Smooth muscle cell of the brain vasculature (primary cell): ENCODE data around the gene LSM14B.
"Not testable (repeated sequence)": the region's sequence is repeated elsewhere in the genome, so short reads cannot be mapped to it uniquely, and the experiment has no call there.

ENCODE experiments used
- DNase-seq: peaks from one replicate; pipeline ENCODE4 v3.0.0-alpha.2; 2012; ENCODE audit warnings: low read depth, low spot score

LSM14B gene

DNA sequence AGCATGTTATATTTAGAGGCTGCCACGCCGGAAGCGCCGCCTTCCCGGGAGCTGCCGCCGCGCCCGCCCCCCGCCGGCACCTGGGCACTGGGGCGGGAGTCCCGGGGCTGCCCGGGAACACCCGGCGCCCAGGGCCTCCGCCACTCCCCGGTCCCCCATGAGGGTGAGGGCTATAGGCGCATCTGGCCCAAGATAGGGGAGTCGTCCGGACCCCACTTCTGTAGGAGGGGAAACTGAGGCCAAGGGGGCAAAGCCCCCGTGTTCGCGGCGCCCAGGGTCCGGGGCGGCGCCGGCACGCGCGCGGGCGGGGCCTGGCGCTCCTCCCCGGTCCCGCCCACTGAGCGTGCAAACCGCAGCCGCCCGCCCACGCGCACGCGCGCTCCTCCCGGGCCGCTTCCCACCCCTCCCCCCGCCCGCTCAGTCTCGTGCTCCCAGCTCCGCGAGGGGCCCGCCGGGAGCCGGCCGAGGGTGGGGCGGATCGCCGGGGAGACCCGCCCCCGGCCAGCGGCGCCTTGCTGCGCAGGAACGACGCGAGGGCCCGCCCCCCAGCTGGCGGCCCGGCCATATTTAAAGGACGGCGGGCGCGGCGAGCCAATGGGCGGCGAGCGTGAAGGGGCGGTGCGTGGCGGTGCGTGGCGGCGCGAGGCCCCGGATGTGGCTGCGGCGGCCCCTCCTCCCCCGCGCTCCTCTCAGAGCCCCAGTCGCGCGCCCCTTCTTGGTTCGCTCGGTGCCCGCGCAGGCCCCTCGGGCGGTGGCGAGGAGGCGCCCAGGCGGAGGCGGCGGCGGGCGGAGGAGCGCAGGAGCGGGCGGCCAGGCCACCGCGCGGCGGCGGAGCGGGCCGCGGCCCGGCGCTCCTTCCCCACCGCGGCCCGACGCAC lies at the start of gene LSM14B:
Gene LSM14B, plus strand, starts transcription at position 700 of the 878 bp plus-strand sequence. CDS start 192 bp downstream, outside the sequence.
- peak; percentile 93 for DNase-seq

DNA sequence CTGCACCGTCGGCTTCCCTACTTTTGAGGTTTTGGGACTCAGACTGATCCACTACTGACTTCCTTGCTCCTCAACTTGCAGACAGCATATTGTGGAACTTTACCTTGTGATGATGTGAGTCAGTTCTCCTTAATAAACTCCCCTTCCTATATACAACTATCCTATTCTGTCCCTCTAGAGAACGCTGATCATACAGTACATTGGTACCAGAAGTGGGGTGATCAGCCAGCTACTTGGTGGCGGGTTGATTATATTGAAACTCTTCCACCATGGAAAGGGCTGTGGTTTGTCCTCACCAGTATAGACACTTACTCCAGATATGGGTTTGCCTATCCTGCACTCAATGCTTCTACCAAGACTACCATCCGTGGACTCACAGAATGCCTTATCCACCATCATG lies 49.0 kb upstream of the LSM14B start:
- no peak for DNase-seq

DNA sequence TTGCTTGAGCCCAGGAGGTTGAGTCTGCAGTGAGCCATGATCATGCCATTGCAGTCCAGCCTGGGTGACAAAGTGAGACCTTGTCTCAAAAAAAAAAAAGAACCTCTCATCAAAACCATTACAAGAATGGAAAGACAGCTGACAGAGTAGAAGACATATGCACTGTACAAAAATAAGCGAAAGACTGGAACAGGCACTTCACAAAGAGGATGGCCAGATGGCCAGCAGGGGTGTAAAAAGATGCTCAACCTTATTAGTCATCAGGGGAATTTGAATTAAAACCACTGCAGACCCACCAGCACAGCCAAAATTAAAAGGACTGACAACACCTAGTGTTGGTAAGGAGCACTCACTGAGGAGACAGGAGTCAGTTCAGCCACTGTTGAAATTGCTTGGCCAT lies 43.1 kb upstream of the LSM14B start:
- no peak for DNase-seq

DNA sequence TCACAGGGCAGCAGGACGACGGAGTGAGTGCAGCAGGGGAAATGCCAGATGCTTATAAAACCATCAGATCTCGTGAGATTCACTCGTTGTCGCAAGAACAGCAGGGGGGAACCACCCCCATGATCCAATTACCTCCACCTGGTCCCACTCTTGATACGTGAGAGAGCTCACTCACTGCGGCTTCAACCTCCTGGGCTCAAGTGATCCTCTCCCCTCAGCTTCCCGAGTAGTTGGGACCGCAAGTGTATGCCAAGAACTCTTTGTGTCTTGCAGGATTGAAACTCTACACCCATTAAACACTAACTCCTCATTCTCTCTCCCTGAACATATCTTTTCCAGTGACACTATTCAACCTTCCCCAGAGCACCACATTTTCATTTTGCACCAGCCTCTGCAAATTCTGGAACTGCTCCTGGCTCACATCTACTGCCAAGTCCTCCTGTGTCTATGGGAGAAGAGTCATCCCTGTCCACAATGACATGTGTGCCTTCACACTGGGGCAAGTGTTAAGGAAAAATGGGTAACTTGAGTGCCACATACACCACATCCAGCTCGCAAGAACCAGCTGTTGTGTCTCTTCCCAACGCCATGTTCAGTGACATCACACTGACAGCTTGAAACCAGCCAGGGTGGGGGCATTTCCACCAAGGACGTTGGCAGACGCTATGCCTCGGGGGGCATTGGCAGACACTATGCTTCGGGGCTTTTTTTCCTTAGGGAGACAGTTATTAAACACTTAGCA lies 41.9 kb upstream of the LSM14B start:
- no peak for DNase-seq

DNA sequence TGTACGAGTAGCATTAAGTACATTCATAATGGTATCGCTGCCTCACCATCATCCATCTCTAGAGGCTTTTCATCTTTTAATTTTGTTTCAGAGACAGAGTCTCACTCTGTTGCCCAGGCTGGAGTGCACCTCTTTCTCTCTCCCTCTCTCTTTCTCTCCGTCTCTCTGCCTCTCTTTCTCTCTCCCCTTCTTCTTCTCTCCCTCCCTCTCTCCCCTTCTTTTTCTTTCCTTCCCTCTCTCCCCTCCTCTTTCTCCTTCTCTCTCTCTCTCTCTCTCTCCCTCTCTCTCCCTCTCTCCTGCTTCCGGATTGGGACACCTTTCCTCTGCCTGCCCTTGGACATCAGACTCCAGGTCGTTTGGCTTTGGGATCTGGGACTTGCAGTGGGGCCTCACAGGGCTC lies 39.0 kb upstream of the LSM14B start:
- DNase-seq, result no peak

DNA sequence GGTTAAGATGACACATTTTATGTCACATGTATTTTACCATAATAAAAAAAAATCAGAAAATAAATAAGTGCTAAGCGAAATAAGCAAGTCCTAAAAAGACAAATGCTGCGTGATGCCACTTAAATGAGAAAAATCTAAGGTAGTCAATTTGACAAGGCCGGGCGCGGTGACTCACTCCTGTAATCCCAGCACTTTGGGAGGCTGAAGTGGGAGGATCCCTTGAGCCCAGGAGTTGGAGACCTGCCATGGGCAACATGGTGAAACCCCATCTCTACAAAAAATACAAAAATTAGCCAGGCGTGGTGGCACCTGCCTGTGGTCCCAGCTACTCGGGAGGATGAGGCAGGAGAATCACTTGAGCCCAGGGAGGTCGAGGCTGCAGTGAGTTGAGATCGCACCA lies 38.1 kb upstream of the LSM14B start:
- DNase-seq, result not testable (repeated sequence)

DNA sequence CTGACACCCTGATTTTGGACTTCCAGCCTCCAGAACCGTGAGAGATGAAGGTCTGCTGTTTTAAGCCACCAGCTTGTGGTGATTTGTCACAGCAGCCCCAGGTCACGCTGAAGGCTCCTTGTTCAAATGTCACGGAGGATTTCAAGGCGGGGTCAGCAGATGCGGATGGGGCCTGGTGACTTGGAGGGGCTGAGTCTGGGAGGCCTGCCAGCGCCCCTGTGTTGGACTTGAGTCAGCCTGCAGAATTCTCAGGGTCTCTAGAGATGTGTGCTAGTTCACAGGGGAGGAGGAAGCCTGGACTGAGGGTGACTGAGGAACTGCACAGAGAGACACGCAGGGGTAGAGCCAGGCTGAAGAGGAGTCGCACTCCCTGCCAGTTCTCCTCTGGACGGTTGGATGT lies 37.1 kb upstream of the LSM14B start:
- no peak for DNase-seq

DNA sequence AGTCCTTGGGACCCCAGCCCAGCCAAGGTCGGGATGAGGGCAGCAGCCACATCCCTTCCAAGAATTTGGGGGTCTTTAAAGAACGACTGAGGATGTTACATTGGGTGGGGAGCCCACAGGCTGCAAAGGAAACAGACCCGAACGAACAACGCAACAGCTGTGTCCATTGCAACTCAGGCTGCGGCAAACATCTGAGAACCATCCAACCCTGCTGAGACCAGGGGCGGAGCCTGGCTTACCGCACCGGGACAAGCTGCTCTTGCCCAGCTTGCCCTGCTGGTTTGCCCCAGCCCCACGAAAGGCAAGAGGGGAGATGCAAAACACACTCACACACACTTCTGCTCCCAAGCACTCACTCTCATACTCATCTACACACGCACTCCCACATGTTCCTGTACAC lies 35.0 kb upstream of the LSM14B start:
- no peak for DNase-seq

DNA sequence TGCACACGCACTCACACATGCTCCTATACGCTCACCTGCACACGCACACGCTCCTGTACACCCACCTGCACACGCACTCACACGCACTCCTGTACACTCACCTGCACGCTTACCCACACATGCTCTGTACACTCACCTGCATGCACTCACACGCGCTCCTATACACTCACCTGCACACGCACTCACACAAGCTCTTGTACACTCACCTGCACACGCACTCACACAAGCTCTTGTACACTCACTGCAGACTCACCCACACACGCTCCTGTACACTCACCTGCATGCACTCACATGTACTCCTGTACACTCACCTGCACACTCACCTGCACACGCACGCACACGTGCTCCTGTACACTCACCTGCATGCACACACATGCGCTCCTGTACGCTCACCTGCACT lies 34.6 kb upstream of the LSM14B start:
- DNase-seq, result no peak

DNA sequence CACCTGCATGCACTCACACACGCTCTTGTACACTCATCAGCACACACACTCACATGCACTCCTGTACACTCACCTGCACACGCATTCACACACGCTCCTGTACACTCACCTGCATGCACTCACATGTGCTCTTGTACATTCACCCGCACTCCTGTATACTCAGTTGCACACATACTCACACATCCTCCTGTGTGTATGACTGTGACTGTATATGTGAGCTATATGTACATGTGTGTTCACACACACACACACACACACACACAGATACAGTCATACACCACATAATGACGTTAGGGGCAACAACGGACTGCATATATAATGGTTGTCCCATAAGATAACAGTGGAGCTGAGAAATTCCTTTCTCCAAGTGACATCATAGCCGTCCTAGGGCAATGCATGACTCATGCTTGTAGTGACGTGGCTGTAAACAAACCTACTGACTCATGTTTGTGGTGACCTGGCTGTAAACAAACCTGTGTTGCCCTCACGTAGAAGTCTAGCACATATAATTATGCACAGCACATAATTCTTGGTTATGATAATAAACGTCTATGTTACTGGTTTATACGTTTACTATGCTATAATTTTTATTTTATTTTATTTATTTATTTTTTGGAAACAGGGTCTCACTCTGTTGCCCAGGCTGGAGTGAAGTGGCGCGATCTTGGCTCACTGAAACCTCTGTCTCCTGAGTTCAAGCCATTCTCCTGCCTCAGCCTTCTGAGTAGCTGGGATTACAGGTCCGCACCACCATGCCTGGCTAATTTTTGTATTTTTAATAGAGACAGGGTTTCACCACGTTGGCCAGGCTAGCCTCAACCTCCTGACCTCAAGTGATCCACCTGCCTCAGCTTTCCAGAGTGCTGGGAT lies 33.8 kb upstream of the LSM14B start:
- no peak for DNase-seq

DNA sequence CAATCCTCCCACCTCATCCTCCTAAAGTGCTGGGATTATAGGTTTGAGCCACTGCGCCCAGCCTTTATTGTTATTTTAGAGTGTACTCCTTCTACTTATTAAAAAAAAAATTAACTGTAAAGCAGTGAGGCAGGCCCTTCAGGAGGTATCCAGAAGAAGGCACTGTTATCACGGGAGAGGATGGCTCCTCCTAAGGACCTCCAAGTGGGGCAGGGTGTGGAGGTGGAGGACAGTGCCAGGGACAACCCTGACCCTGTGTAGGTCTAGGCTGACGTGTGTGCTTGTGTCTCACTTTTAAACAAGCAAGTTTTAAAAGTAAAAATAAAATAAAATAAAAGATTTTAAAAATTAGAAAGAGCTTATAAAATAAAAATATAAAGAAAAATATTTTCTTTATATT lies 32.9 kb upstream of the LSM14B start:
- no peak for DNase-seq

DNA sequence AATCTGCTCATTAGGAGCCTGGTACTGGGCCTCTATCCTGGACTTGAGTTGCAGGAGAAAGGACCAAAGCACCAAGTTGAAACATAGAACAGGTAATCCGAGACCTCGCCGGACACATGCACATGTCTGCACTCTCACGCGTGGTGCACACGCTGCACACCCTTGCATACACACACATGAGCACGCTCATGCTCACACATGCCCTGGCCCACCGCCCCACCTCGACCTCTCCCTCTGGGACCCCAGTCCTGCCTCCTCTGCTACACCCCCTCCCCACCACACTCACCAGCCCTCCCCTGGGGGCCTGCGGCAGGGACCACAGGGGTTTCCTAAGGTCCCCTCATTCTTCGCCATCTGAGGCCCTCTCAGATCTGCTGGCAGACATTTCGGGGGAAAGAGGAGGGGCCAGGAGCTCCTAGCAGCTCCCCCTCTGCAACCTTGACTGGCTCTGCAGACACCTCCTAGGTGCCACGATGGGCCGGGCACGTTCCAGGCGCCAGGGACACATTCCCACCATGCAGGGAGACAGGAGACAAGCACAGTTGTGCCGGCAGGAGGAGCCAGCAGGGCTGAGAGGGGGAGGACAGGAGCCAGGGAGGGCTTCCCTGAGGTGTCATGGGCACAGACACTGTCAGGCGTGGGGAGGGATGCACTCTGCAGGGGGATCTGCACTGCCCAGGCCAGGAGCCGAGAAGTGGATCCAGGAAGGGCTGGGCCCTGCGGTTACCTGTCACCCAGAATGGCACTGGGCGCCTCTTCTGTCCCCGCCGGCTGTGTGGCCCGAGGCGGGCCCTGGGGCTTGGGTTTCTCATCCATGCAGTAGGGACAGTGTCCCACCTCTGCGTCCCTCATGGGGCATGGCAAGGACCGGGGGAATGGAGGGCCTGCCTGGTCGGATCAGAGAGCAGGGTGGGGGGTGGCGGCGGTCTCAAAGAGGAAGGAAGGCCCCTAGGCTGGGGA lies 25.6 kb upstream of the LSM14B start:
- DNase-seq, result no peak

DNA sequence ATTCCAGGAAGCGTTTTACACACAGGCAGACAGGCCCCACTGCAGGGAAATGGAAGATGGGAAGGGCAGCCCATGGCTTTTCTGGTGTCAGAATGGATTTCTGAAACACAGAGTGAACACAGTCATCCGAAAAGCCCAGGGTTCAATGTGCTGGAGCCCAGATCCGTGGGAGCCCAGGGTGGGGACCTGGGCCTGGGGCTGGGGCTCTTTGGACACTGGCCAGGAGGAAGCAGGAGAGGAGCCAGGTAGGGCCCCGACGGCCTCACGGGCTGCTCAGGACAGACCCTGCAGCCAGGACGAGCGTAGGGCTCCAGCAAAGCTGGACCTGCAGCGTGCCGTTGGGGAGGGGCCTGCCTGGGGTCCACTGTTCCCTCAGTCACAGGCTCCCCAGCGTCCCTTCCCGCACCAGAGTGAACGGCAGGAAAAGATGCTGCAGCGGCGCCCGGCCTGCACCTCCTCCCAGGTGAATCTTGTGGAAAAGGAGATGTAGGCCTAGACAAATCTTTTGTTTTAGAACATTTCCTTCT lies 24.3 kb upstream of the LSM14B start:
- no peak for DNase-seq

DNA sequence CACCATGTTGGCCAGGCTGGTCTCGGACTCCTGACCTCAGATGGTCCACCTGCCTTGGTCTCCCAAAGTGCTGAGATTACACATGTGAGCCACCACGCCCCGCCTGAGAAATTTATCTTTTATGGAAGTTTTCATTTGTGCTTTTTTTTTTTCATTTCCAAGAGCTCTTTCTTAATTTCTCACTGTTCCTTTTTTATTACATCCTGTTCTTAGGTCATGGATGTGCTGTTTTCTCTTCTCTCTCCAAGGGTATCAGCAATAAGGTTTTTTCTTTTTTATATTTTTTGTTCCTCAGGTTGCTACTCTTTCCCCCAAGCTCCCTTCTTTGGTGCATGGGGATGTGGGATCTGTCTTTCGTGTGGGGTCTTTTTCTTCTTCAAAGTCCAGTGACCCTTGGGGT lies 21.2 kb upstream of the LSM14B start:
- no peak for DNase-seq

DNA sequence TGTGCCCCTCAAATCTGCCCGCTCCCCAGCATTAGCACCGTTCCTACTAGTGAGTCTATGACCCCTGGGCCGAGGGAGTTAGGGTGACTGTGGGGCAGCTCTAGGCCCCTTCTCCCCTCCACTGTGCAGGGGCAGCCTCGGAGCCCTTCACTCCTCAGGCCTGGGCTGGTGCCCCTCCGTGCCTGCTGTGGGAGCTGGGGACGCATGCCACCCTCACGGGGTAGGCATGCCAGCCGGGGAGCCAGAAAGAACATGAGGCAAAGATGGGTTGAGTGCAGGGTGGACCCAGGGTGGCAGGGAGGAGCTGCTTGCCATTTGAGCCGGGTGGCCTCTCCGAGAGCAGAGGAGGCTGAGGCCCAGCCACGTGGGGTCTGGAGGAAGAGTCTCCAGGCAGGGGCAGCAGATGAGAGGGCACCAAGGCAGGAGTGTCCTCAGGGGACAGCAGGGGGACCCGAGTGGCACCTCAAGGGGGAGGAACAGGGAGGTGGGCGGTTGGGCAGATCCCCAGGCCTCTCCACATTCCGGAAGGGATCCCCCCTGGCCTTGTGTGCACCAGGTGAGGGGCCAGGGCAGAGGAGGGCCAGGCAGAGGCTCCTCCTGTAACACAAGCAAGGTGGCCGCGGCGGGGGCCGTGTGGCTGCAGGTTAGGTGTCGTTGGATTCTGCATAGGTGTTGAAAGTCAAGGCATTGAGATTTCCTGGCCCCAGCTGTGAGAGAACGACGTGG lies 18.6 kb upstream of the LSM14B start:
- no peak for DNase-seq

DNA sequence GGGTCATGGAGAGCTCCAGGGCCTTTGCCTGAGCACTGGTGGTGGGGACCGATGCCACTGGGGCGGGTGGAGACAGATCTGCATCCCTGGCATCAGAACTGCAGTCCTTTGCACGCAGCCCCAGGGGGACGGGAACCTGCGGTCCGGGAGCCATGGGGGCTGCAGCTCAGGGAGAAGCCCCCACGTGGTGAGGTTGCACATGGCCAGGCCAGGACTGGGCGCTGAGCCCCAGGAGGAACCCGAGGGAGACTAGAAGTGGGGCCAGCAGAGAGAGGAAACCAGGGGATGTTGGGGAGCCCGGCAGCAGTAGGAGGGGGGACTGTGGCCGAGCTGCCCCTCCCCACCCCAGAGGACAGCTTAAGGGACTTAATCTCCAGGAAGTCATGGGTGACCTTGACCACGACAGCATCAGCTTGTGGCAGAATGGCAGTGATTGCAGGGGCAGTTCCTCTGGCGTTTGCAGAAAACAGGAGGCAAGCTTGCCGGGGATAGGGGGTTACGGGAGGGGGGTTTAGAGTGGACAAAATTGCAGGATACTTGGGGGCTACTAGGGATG lies 18.0 kb upstream of the LSM14B start:
- no peak for DNase-seq

DNA sequence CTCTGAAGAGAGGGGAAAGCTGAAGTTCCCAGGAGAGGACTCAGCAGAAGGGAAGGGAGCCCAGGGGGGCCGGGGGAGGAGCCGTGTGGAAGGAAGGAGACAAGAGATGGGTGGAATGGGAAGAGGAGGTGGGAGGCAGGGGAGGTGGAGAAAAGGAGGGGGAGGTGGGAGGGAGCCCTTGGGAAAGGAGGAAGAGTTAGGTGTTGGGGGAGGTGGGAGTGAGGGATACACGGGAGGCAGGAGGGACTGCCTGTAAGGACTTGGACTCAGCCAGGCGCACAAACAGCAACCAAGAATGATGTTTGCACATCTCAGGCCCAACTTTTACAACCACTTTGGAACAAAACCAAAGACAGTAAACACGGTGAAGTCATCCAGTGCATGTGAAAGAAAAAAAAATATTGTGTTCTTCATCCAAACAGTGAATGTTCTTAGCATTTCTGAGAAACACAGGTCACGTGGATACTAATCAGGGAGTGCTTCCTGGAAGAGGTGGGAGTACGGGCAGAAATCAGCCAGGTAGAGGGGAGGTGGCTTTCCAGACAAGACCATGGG lies 17.4 kb upstream of the LSM14B start:
- DNase-seq, result no peak

DNA sequence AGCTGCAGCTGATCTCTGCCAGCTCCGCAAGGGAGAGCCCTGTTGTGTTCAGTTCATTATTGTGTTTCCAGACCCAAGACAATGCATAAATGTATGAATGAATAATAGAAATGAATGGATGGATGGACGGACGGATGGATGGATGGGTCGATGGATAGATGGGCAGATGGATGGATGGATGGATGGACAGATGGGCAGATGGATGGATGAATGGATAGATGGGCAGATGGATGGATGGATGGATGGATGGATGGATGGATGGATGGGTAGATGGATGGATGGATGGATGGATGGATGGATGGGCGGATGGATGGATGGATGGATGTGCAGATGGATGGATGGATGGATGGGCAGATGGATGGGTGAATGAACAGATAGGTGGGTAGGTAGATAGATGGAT lies 16.7 kb upstream of the LSM14B start:
- DNase-seq, result no peak

DNA sequence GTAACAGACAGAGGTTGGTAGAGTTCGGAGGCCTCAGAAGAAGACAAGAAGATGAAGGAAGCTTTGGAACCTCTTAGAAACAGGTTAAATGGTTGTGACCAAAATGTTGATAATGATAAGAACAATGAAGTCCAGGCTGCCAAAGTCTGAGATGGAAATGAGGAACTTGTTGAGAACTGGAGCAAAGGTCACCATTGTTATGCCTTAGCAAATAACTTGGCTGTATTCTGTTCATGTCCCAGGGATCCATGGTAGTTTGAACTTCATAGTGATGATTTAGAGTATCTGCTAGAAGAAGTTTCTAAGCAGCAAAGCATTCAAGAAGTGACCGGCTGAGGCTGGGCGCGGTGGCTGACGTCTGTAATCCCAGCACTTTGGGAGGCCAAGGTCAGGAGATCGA lies 11.1 kb upstream of the LSM14B start:
- no peak for DNase-seq
